Smooth muscle cell (in vitro differentiated cells): ENCODE measurements around the gene GPHB5. TPM values are rescaled to one million over a fixed set of nuclear protein-coding genes. Genes with fewer than 3 reads are reported as not detected.
"Not testable (repeated sequence)": the region's sequence is repeated elsewhere in the genome, so short reads cannot be mapped to it uniquely, and the experiment has no call there.

Experiments
- DNase-seq: peaks from one replicate; lab custom pipeline; 2025; ENCODE audit not compliant: unreplicated experiment; lab: John Stamatoyannopoulos, UW
- H2AFZ ChIP-seq: fragments of 200-600 bp; sonication (generic); 2 replicates; pipeline ENCODE4 v1.6.0; 2016; ENCODE audit warnings: antibody characterized with exemption, low read depth, mild to moderate bottlenecking
- H3F3A ChIP-seq: fragments of 200-600 bp; sonication (generic); 2 replicates; pipeline ENCODE4 v1.6.0; 2017; ENCODE audit warnings: antibody characterized with exemption, low read depth
- H3K27ac ChIP-seq: fragments of 200-600 bp; sonication (generic); 2 replicates; pipeline ENCODE4 v1.5.1; 2016; ENCODE audit warnings: low read depth, mild to moderate bottlenecking
- H3K27me3 ChIP-seq: fragments of 200-600 bp; sonication (generic); 2 replicates; pipeline ENCODE4 v1.6.1; 2016; ENCODE audit warnings: low read depth, mild to moderate bottlenecking
- H3K36me3 ChIP-seq: fragments of 200-600 bp; sonication (generic); 2 replicates; pipeline ENCODE4 v1.5.1; 2016; ENCODE audit warnings: low read depth
- H3K4me1 ChIP-seq: fragments of 200-600 bp; sonication (generic); 2 replicates; pipeline ENCODE4 v1.5.1; 2016; ENCODE audit warnings: low read depth
- H3K4me2 ChIP-seq: fragments of 200-600 bp; sonication (generic); 2 replicates; pipeline ENCODE4 v1.6.0; 2016; ENCODE audit warnings: mild to moderate bottlenecking
- H3K4me3 ChIP-seq: fragments of 200-600 bp; sonication (generic); 2 replicates; pipeline ENCODE4 v1.5.1; 2016; ENCODE audit warnings: mild to moderate bottlenecking
- H3K79me2 ChIP-seq: fragments of 200-600 bp; sonication (generic); 2 replicates; pipeline ENCODE4 v1.6.0; 2016; ENCODE audit warnings: low read depth, mild to moderate bottlenecking
- H3K9ac ChIP-seq: fragments of 200-600 bp; sonication (generic); 2 replicates; pipeline ENCODE4 v1.6.0; 2016; ENCODE audit warnings: low read depth
- H3K9me3 ChIP-seq: fragments of 200-600 bp; sonication (generic); replicated peaks from 2 replicates; pipeline ENCODE4 v1.5.1; 2016; ENCODE audit warnings: low read depth
- H4K20me1 ChIP-seq: fragments of 200-600 bp; sonication (generic); 2 replicates; pipeline ENCODE4 v1.6.0; 2016; ENCODE audit warnings: low read depth
- CTCF ChIP-seq: fragments of 200-600 bp; sonication (generic); IDR thresholded peaks from 2 replicates; pipeline ENCODE4 v1.5.1; 2017; ENCODE audit warnings: borderline replicate concordance, mild to moderate bottlenecking, antibody characterized with exemption; ENCODE audit not compliant: insufficient read depth, poor library complexity, severe bottlenecking
- WGBS: methylation state at CpG from one replicate; pipeline ENCODE4 v1.1.7; 2016; ENCODE audit warnings: low lambda C conversion rate; 5-methylcytosine and 5-hydroxymethylcytosine counted together
- polyA plus RNA-seq: library from polyadenylated mRNA; unstranded; fragments of >200 nt; fragmentation: Nextera tagmentation; extraction: Ambion mirVana; gene quantifications from 2 replicates; pipeline ENCODE4 v1.2.1, GENCODE V29; 2016
- total RNA-seq: library from RNA; depleted of rRNA; stranded (reverse); fragments of >200 nt; gene quantifications from 2 replicates; pipeline ENCODE4 v1.2.3, GENCODE V29; 2014

GPHB5 gene
- total and polyA plus RNA-seq, 2 experiments from 2014 or later, result not detected

- Histone ChIP-seq H3K4me1 (no peaks in the 10 kb centered on the region), H3K36me3 (no peaks in the 10 kb centered on the region), H3F3A (no peaks in the 10 kb centered on the region), H3K9ac (no peak overlapping the region), H3K4me2 (no peak overlapping the region), H3K9me3 (no peaks in the 10 kb centered on the region), H3K4me3 (no peak overlapping the region), H3K27me3 (no peaks in the 10 kb centered on the region), H3K79me2 (no peaks in the 10 kb centered on the region), H3K27ac (no peak overlapping the region), H2AFZ (no peak overlapping the region), H4K20me1 (no peaks in the 10 kb centered on the region)
- TF ChIP-seq CTCF, result no peak
- 84% methylated on average over 9 of the region's 9 CpGs for WGBS
- DNase-seq, result no peak
Measured at GRCh38 chr14:63322897-63323573, 4.3 kb upstream of the GPHB5 start.

- no peak for TF ChIP-seq CTCF
- Histone ChIP-seq H2AFZ (no peak overlapping the region), H3K4me1 (no peaks in the 10 kb centered on the region), H3K9ac (no peak overlapping the region), H3K4me2 (no peak overlapping the region), H3K4me3 (no peak overlapping the region), H3K36me3 (no peaks in the 10 kb centered on the region), H3F3A (no peaks in the 10 kb centered on the region), H3K9me3 (no peaks in the 10 kb centered on the region), H3K27me3 (no peaks in the 10 kb centered on the region), H3K79me2 (no peaks in the 10 kb centered on the region), H4K20me1 (no peaks in the 10 kb centered on the region), H3K27ac (no peak overlapping the region)
- no peak for DNase-seq
- 93% methylated on average over 1 of the region's 1 CpG for WGBS
Measured at GRCh38 chr14:63322472-63322871, 3.7 kb upstream of the GPHB5 start.

GRCh38 chr14:63308723-63309317 is 9.9 kb downstream of the GPHB5 start:
- peak; percentile 49 for TF ChIP-seq CTCF
- Histone ChIP-seq H3K79me2 (no peaks in the 10 kb centered on the region), H3K9ac (no peak overlapping the region), H3K27me3 (peaks cover 6% of the 10 kb centered on the region), H3K4me1 (no peaks in the 10 kb centered on the region), H3K36me3 (peaks cover 3% of the 10 kb centered on the region), H3K4me2 (no peak overlapping the region), H3K9me3 (no peaks in the 10 kb centered on the region), H3K4me3 (no peak overlapping the region), H3F3A (no peaks in the 10 kb centered on the region), H2AFZ (no peak overlapping the region), H4K20me1 (no peaks in the 10 kb centered on the region), H3K27ac (no peak overlapping the region)
- WGBS, result 70% methylated on average over 7 of the region's 7 CpGs
- DNase-seq, result no peak

- not testable (repeated sequence) for H3K4me3 ChIP-seq, H2AFZ ChIP-seq, H3K4me1 ChIP-seq, H3K9me3 ChIP-seq, H3K9ac ChIP-seq, H3F3A ChIP-seq, H3K27ac ChIP-seq, H3K4me2 ChIP-seq, H4K20me1 ChIP-seq, DNase-seq, H3K27me3 ChIP-seq, H3K36me3 ChIP-seq, H3K79me2 ChIP-seq
- WGBS, result 93% methylated on average over 5 of the region's 5 CpGs
Measured at GRCh38 chr14:63304429-63304828, 14.3 kb downstream of the GPHB5 start.
